HCT116 (cell line): Measurements from ENCODE around the gene LBHD1. TPM values are rescaled to one million over a fixed set of nuclear protein-coding genes. Genes with fewer than 3 reads are reported as not detected.

ENCODE experiments used
- ATAC-seq: fragments of 200-7000 bp; cut with Tn5 transposase; 2 replicates; pipeline ENCODE4 v1.9.1; 2020; ENCODE audit warnings: mild to moderate bottlenecking, moderate library complexity
- BruUV-seq: library from RNA; stranded (reverse); fragments of 400-500 nt; replicated peaks from 2 replicates; lab custom pipeline; 2021; lab: Mats Ljungman, UMichigan
- CTCF ChIA-PET: fragments of 300-600 bp; sonication (Branson Sonifier 250); formaldehyde crosslinking; loops from one replicate; lab custom pipeline; 2021; ENCODE audit warnings: antibody characterized with exemption; lab: Charles Lee
- POLR2A ChIA-PET: fragments of 300-600, 350-600 bp; sonication (Branson Sonifier 250); formaldehyde crosslinking; loops from one replicate; lab custom pipeline; 2021; ENCODE audit warnings: antibody characterized with exemption; lab: Charles Lee
- RAD21 ChIA-PET, 2 experiments: fragments of 300-600 bp; sonication (Branson Sonifier 250); formaldehyde crosslinking; loops; one replicate each; lab custom pipeline; 2023; ENCODE audit warnings: low total read pairs in 2 of 2; ENCODE audit not compliant: uncharacterized antibody in 2 of 2, unreplicated experiment in 2 of 2, low non-redundant PET in 1 of 2; lab: Charles Lee
- DNase-seq: peaks from one replicate; pipeline ENCODE4 v3.0.0-alpha.2; 2010; ENCODE audit warnings: low read depth, low spot score
- H2AFZ ChIP-seq: fragments of 200-600 bp; shearing (Covaris generic), sonication (generic); 2 replicates; pipeline ENCODE4 v1.6.1; 2017; ENCODE audit warnings: low read depth, mixed run types, mixed read lengths, antibody characterized with exemption, low read length; ENCODE audit not compliant: poor library complexity, severe bottlenecking
- H3K27ac ChIP-seq: 2 replicates; pipeline ENCODE4 v1.5.1; 2012; ENCODE audit warnings: low read depth, low read length
- H3K27me3 ChIP-seq: fragments of 200-600 bp; sonication (generic); 2 replicates; pipeline ENCODE4 v1.6.1; 2016; ENCODE audit warnings: mixed run types, low read length, mixed read lengths; ENCODE audit not compliant: insufficient read depth
- H3K36me3 ChIP-seq, 2 experiments: fragments of 200-500 bp in 1 of 2; fragments of 200-600 bp in 1 of 2; sonication (Bioruptor generic) in 1 of 2; sonication (generic) in 1 of 2; 2 replicates each; pipeline versions ENCODE4 v1.5.1 to v1.6.1; 2014 to 2016; ENCODE audit warnings: low read length in 2 of 2, inconsistent platforms in 1 of 2, mixed read lengths in 1 of 2, mixed run types in 1 of 2; ENCODE audit not compliant: insufficient read depth in 2 of 2, control insufficient read depth in 1 of 2
- H3K4me1 ChIP-seq, 2 experiments: fragments of 200-600 bp in 1 of 2; sonication (generic) in 1 of 2; 2 replicates each; pipeline versions ENCODE4 v1.5.1 to v1.6.1; 2012 to 2017; ENCODE audit warnings: low read length in 2 of 2, inconsistent platforms in 1 of 2, mild to moderate bottlenecking in 1 of 2, mixed read lengths in 1 of 2, mixed run types in 1 of 2, moderate library complexity in 1 of 2; ENCODE audit not compliant: insufficient read depth in 2 of 2, control insufficient read depth in 1 of 2
- H3K4me2 ChIP-seq: fragments of 200-600 bp; sonication (generic); 2 replicates; pipeline ENCODE4 v1.6.1; 2017; ENCODE audit warnings: mixed run types, low read length, mixed read lengths
- H3K4me3 ChIP-seq, 2 experiments: fragments of 200-600 bp in 1 of 2; sonication (generic) in 1 of 2; replicated peaks in 1 of 2; 2 replicates each; pipeline ENCODE4 v1.5.1; 2011 to 2016; ENCODE audit warnings: low read length in 2 of 2, control low read depth in 1 of 2, low read depth in 1 of 2, mild to moderate bottlenecking in 1 of 2, mixed read lengths in 1 of 2, mixed run types in 1 of 2
- H3K79me2 ChIP-seq: fragments of 200-600 bp; sonication (generic); 2 replicates; pipeline ENCODE4 v1.6.1; 2017; ENCODE audit warnings: mild to moderate bottlenecking, mixed run types, low read length, moderate library complexity, mixed read lengths; ENCODE audit not compliant: insufficient read depth
- H3K9ac ChIP-seq: fragments of 200-600 bp; sonication (generic); 2 replicates; pipeline ENCODE4 v1.6.1; 2016; ENCODE audit warnings: low read length, mixed read lengths
- H3K9me2 ChIP-seq: fragments of 200-600 bp; sonication (generic), shearing (Covaris generic); 2 replicates; pipeline ENCODE4 v1.6.1; 2017; ENCODE audit warnings: mixed run types, mild to moderate bottlenecking, moderate library complexity; ENCODE audit not compliant: insufficient read depth
- H3K9me3 ChIP-seq, 2 experiments: fragments of 200-500 bp in 1 of 2; fragments of 200-600 bp in 1 of 2; sonication (Bioruptor generic) in 1 of 2; sonication (generic) in 1 of 2; 2 replicates each; pipeline ENCODE4 v1.6.1; 2014 to 2017; ENCODE audit warnings: low read length in 2 of 2, mixed read lengths in 2 of 2, inconsistent platforms in 1 of 2, low read depth in 1 of 2, mild to moderate bottlenecking in 1 of 2, mixed run types in 1 of 2, moderate library complexity in 1 of 2; ENCODE audit not compliant: control insufficient read depth in 1 of 2, insufficient read depth in 1 of 2
- H4K20me1 ChIP-seq: fragments of 200-600 bp; sonication (generic), shearing (Covaris generic); 2 replicates; pipeline ENCODE4 v1.6.1; 2017; ENCODE audit warnings: mixed run types, mild to moderate bottlenecking, moderate library complexity; ENCODE audit not compliant: insufficient read depth
- ATF3 ChIP-seq: IDR thresholded peaks from 2 replicates; pipeline ENCODE4 v1.6.1; 2012
- CBX3 ChIP-seq: IDR thresholded peaks from 2 replicates; pipeline ENCODE4 v1.6.1; 2012; ENCODE audit warnings: low read depth
- CEBPB ChIP-seq: IDR thresholded peaks from 2 replicates; pipeline ENCODE4 v1.6.1; 2012; ENCODE audit warnings: low read depth
- CTCF ChIP-seq, 3 experiments: fragments of 200-600 bp in 1 of 3; sonication (generic) in 1 of 3; IDR thresholded peaks in 2 of 3; conservative IDR thresholded peaks in 1 of 3; 2 replicates each; pipeline ENCODE4 v1.5.1; 2012 to 2017; ENCODE audit warnings: low read depth in 2 of 3, low read length in 2 of 3, antibody characterized with exemption in 1 of 3, borderline replicate concordance in 1 of 3, control low read depth in 1 of 3, mild to moderate bottlenecking in 1 of 3, mixed read lengths in 1 of 3, mixed run types in 1 of 3, moderate library complexity in 1 of 3; ENCODE audit not compliant: insufficient read depth in 1 of 3
- EZH2 ChIP-seq: fragments of 200-600 bp; sonication (generic); IDR thresholded peaks from 2 replicates; pipeline ENCODE4 v1.6.1; 2017; ENCODE audit warnings: antibody characterized with exemption, mixed run types
- EZH2phosphoT487 ChIP-seq: fragments of 200-600 bp; IDR thresholded peaks from 2 replicates; pipeline ENCODE4 v1.6.1; 2018; ENCODE audit warnings: antibody characterized with exemption, borderline replicate concordance
- FOSL1 ChIP-seq: IDR thresholded peaks from 2 replicates; pipeline ENCODE4 v1.6.1; 2012; ENCODE audit warnings: low read depth
- JUND ChIP-seq: IDR thresholded peaks from 2 replicates; pipeline ENCODE4 v1.6.1; 2012
- MAX ChIP-seq: IDR thresholded peaks from 2 replicates; pipeline ENCODE4 v1.6.1; 2012
- POLR2AphosphoS5 ChIP-seq: IDR thresholded peaks from 2 replicates; pipeline ENCODE4 v1.6.1; 2011; ENCODE audit warnings: mild to moderate bottlenecking, low read depth, low read length, moderate library complexity
- RAD21 ChIP-seq: IDR thresholded peaks from 2 replicates; pipeline ENCODE4 v1.6.1; 2012; ENCODE audit warnings: low read depth, mild to moderate bottlenecking
- SRF ChIP-seq: IDR thresholded peaks from 2 replicates; pipeline ENCODE4 v1.6.1; 2012; ENCODE audit warnings: low read depth
- TCF7L2 ChIP-seq: IDR thresholded peaks from 2 replicates; pipeline ENCODE4 v1.7.0; 2011; ENCODE audit warnings: borderline replicate concordance, inconsistent platforms; ENCODE audit not compliant: insufficient read depth, insufficient read length; ENCODE audit errors: extremely low read depth
- YY1 ChIP-seq: IDR thresholded peaks from 2 replicates; pipeline ENCODE4 v1.6.1; 2011; ENCODE audit warnings: low read length, low read depth, moderate library complexity, mild to moderate bottlenecking; ENCODE audit not compliant: insufficient replicate concordance; ENCODE audit errors: extremely low read depth
- ZBTB33 ChIP-seq: IDR thresholded peaks from 2 replicates; pipeline ENCODE4 v1.6.1; 2011; ENCODE audit warnings: mild to moderate bottlenecking, low read length, moderate library complexity; ENCODE audit not compliant: insufficient replicate concordance; ENCODE audit errors: extremely low read depth
- ZFX ChIP-seq: fragments of 450-650 bp; IDR thresholded peaks from 2 replicates; pipeline ENCODE4 v1.6.1; 2017
- intact Hi-C: fragments of 100-400 bp; cut with micrococcal nuclease; formaldehyde crosslinking; loops from 2 replicates; pipeline ENCODE4 v1.10.0; 2022
- total RNA-seq: library from RNA; stranded (reverse); gene quantifications from one replicate; pipeline ENCODE4 v1.2.1, GENCODE V29; 2021; ENCODE audit not compliant: unreplicated experiment

The LBHD1 gene
- total RNA-seq, 1 experiment from 2014 or later = 14.7 TPM

GRCh38 chr11:62712276-62712812, 40.3 kb upstream of the LBHD1 start:
- Histone ChIP-seq H2AFZ (no peak overlapping the region), H3K9me2 (no peaks in the 10 kb centered on the region), H3K4me3 (no peak overlapping the region), H3K4me2 (no peak overlapping the region), H3K27me3 (no peaks in the 10 kb centered on the region), H3K36me3 (peaks cover 51 to 68% of the 10 kb centered on the region in 2 experiments), H4K20me1 (no peaks in the 10 kb centered on the region), H3K9me3 (no peaks in the 10 kb centered on the region), H3K27ac (no peak overlapping the region), H3K79me2 (peaks cover 40% of the 10 kb centered on the region), H3K9ac (no peak overlapping the region), H3K4me1 (no peaks in the 10 kb centered on the region)
- intact Hi-C loops = no loop called here
- ATAC-seq (no peak), DNase-seq (no peak)
- ChIA-PET CTCF (no interaction called here), RAD21 (no interaction called here), POLR2A (no interaction called here)
- TF ChIP-seq EZH2 (no peak), TCF7L2 (no peak), CBX3 (no peak), FOSL1 (no peak), CEBPB (no peak), ZFX (no peak), ZBTB33 (no peak), RAD21 (no peak), MAX (no peak), SRF (no peak), CTCF (IDR thresholded peaks at IDR 0.05 in 2 of 3, conservative IDR thresholded peaks at IDR 0.05 in 1 of 3; ENCODE audit: borderline replicate concordance in 1 of 3, insufficient read depth in 1 of 3, low read depth in 2 of 3, low read length in 2 of 3) (no peak), YY1 (no peak), EZH2phosphoT487 (no peak), ATF3 (no peak), POLR2AphosphoS5 (no peak), JUND (no peak)
- TF ChIP-seq, all 23 proteins: peak for 0
- no TSS peak for BruUV-seq
